ENCODE results near the gene POLR2J. TPM values are rescaled to one million over a fixed set of nuclear protein-coding genes. Genes with fewer than 3 reads are reported as not detected.

Gene POLR2J
- total RNA-seq, 1 experiment from 2014 or later: 51.4 TPM

GRCh38 chr7:102434039-102434486 is 44.7 kb downstream of the POLR2J start:
- TF ChIP-seq, protein P1, sequence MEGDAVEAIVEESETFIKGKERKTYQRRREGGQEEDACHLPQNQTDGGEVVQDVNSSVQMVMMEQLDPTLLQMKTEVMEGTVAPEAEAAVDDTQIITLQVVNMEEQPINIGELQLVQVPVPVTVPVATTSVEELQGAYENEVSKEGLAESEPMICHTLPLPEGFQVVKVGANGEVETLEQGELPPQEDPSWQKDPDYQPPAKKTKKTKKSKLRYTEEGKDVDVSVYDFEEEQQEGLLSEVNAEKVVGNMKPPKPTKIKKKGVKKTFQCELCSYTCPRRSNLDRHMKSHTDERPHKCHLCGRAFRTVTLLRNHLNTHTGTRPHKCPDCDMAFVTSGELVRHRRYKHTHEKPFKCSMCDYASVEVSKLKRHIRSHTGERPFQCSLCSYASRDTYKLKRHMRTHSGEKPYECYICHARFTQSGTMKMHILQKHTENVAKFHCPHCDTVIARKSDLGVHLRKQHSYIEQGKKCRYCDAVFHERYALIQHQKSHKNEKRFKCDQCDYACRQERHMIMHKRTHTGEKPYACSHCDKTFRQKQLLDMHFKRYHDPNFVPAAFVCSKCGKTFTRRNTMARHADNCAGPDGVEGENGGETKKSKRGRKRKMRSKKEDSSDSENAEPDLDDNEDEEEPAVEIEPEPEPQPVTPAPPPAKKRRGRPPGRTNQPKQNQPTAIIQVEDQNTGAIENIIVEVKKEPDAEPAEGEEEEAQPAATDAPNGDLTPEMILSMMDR (IDR thresholded peaks at IDR 0.05; ENCODE audit: unreplicated experiment): no peak
- no peaks in the 10 kb centered on the region for H3K9me3 Mint-ChIP-seq (ENCODE audit: unreplicated experiment)
- no peaks in the 10 kb centered on the region for H3K27me3 Mint-ChIP-seq (ENCODE audit: insufficient read depth, unreplicated experiment)
- H3K36me3 Mint-ChIP-seq (ENCODE audit: insufficient read depth, unreplicated experiment): no peaks in the 10 kb centered on the region
- H3K4me1 Mint-ChIP-seq (ENCODE audit: insufficient read depth, unreplicated experiment): peaks cover 12% of the 10 kb centered on the region
- no peak for DNase-seq (ENCODE audit: unreplicated experiment)
- ChIA-PET POLR2A (no interaction called here), CTCF (no interaction called here)
- intact Hi-C loops (cut with micrococcal nuclease): no loop called here
- H3K27ac Mint-ChIP-seq (ENCODE audit: low read depth, unreplicated experiment): peak overlapping the region; percentile 68
- peak overlapping the region; percentile 65 for H3K4me3 Mint-ChIP-seq (ENCODE audit: unreplicated experiment)
- TSS peak; percentile 30 for BruUV-seq (replicated peaks)

- H3K4me3 Mint-ChIP-seq (ENCODE audit: unreplicated experiment): peak within 1 kb of the TSS; percentile 65
- no peaks in the 10 kb centered on the region for H3K27me3 Mint-ChIP-seq (ENCODE audit: insufficient read depth, unreplicated experiment)
- no TSS peak for BruUV-seq (replicated peaks)
- ChIA-PET POLR2A (no interaction called here), CTCF (no interaction called here)
- intact Hi-C loops (cut with micrococcal nuclease): no loop called here
- no peaks in the 10 kb centered on the region for H3K36me3 Mint-ChIP-seq (ENCODE audit: insufficient read depth, unreplicated experiment)
- peak; percentile 44 for DNase-seq (ENCODE audit: unreplicated experiment)
- TF ChIP-seq, protein P1 (IDR thresholded peaks at IDR 0.05; ENCODE audit: unreplicated experiment): no peak
- no peaks in the 10 kb centered on the region for H3K9me3 Mint-ChIP-seq (ENCODE audit: unreplicated experiment)
- peaks cover 12% of the 10 kb centered on the region for H3K4me1 Mint-ChIP-seq (ENCODE audit: insufficient read depth, unreplicated experiment)
- H3K27ac Mint-ChIP-seq (ENCODE audit: low read depth, unreplicated experiment): peak within 1 kb of the TSS; percentile 68
Measured at GRCh38 chr7:102433219-102434038, 45.3 kb downstream of the POLR2J start, which contains the start of gene ORAI2. Gene ORAI2, plus strand, starts transcription at chr7:102433575. Its CDS starts 5,382 bp downstream, at chr7:102438957.

GRCh38 chr7:102432442-102433218 is 46.1 kb downstream of the POLR2J start:
- ChIA-PET POLR2A (no interaction called here), CTCF (no interaction called here)
- Mint-ChIP-seq H3K36me3 (ENCODE audit: insufficient read depth, unreplicated experiment) (no peaks in the 10 kb centered on the region), H3K27me3 (ENCODE audit: insufficient read depth, unreplicated experiment) (no peaks in the 10 kb centered on the region), H3K4me1 (ENCODE audit: insufficient read depth, unreplicated experiment) (peaks cover 12% of the 10 kb centered on the region), H3K27ac (ENCODE audit: low read depth, unreplicated experiment) (no peak overlapping the region), H3K9me3 (ENCODE audit: unreplicated experiment) (no peaks in the 10 kb centered on the region), H3K4me3 (ENCODE audit: unreplicated experiment) (peak overlapping the region; percentile 65)
- intact Hi-C loops (cut with micrococcal nuclease): no loop called here
- no TSS peak for BruUV-seq (replicated peaks)
- TF ChIP-seq, protein P1 (IDR thresholded peaks at IDR 0.05; ENCODE audit: unreplicated experiment): no peak
- no peak for DNase-seq (ENCODE audit: unreplicated experiment)

DNA sequence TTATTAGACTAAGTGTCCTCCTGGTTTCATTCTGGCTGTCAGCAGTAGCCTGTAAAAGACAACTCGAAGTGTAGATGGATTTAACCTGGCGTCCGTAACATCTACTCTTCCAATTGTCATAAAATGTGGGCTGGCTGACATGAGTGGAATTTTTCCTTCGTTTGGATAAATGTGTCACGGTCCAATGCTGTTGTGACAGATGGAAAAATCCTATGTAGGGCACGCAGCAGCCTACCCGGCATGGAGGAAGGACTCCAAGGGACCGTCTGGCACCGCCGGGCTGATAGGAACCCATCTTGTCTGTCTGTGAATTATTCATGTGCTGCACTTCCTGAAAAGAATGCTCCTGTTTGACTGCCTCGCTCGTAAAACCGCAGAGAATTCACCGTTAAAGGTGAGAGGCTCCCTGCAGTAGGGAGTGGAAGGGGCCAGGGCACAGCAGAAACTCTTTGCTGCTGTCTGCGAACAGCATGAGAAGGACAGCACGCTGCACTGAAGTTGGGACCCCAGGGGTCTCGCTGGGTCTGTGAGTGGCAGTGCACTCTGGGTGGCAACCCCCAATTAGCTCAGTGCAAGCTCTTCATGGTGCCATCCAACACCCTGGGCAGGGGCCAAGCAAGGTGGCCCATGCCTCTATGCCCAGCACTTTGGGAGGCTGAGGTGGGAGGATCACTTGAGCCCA is 47.0 kb downstream of the POLR2J start:
- H3K4me1 Mint-ChIP-seq (ENCODE audit: insufficient read depth, unreplicated experiment): peaks cover 12% of the 10 kb centered on the region
- no peak for DNase-seq (ENCODE audit: unreplicated experiment)
- H3K36me3 Mint-ChIP-seq (ENCODE audit: insufficient read depth, unreplicated experiment): peaks cover 2% of the 10 kb centered on the region
- TF ChIP-seq, protein P1 (IDR thresholded peaks at IDR 0.05; ENCODE audit: unreplicated experiment): no peak
- H3K9me3 Mint-ChIP-seq (ENCODE audit: unreplicated experiment): no peaks in the 10 kb centered on the region
- no peak overlapping the region for H3K27ac Mint-ChIP-seq (ENCODE audit: low read depth, unreplicated experiment)
- CTCF ChIA-PET: no interaction called here
- intact Hi-C loops (cut with micrococcal nuclease): no loop called here
- no peak overlapping the region for H3K4me3 Mint-ChIP-seq (ENCODE audit: unreplicated experiment)
- BruUV-seq (replicated peaks): no TSS peak
- H3K27me3 Mint-ChIP-seq (ENCODE audit: insufficient read depth, unreplicated experiment): no peaks in the 10 kb centered on the region
- POLR2A ChIA-PET: no interaction called here
